SK-N-MC (cell line): ENCODE measurements around the gene ATXN10.
"Not testable (repeated sequence)": the region's sequence is repeated elsewhere in the genome, so short reads cannot be mapped to it uniquely, and the experiment has no call there.

Experiments
- EZH2 ChIP-seq: fragments of 200-600 bp; sonication (generic); IDR thresholded peaks from one replicate; pipeline ENCODE4 v1.6.1; 2017; ENCODE audit warnings: antibody characterized with exemption
- FOXP2 ChIP-seq: optimal IDR thresholded peaks from 2 replicates; pipeline ENCODE3; 2011; ENCODE audit warnings: mild to moderate bottlenecking, moderate library complexity; ENCODE audit not compliant: insufficient read depth; ENCODE audit errors: extremely low read length, control extremely low read depth

DNA sequence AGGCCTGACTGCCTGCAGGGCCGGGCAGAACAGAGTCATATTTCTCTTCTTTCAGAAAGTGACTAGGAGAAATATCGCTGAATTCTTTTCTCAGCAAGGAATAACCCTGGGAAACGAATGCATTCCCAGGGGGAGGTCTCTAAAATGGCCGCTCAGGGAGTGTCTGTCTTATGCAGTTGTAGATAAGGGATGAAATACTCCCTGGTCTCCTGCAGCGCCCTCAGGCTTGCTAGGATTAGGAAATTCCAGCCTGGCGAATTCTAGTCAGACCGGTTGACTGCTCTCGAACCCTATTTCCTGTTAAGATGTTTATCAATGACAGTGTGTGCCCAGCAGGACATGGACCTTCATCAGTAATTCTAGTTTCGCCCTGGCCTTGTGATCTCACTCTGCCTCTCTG, 124.4 kb downstream of the ATXN10 start:
- TF ChIP-seq EZH2, FOXP2: not testable (repeated sequence)
